ENCODE data around the gene RAI1.

Gene RAI1

DNA sequence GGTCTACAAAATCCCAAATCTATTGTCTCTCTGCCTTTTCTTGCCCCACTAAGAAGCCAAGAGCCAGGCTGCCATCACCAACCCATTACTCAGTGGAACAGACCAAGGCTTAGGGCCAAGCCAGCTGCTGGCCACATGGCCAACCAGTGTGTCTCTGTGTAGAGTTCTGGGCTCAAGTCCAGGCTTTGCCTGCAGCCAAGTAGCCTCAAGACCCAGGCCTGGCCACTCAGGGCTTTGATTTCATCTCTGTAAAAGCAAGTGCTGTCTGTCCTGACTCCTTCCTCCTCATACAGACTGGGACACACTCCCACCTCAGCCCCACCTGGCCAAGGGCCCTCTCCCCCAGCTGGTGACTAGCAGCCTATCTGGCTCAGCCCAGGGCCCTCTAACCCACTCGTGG lies 140.9 kb downstream of the RAI1 start:
- Histone ChIP-seq H3K79me2 (peaks cover 9% of the 10 kb centered on the region), H3K4me3 (ENCODE audit: low read depth, low read length) (peak overlapping the region; percentile 21), H3K9me3 (ENCODE audit: control insufficient read depth, low read length) (no peaks in the 10 kb centered on the region), H3K4me2 (ENCODE audit: low read length) (peak overlapping the region; percentile 64), H3K4me1 (peaks cover 39% of the 10 kb centered on the region), H3K36me3 (ENCODE audit: control insufficient read depth, insufficient read depth, low read length) (no peaks in the 10 kb centered on the region), H3K27me3 (ENCODE audit: control insufficient read depth, insufficient read depth, low read length) (no peaks in the 10 kb centered on the region), H2AFZ (no peak overlapping the region), H3K27ac (no peak overlapping the region), H3K9ac (no peak overlapping the region)
- TF ChIP-seq, protein P1, sequence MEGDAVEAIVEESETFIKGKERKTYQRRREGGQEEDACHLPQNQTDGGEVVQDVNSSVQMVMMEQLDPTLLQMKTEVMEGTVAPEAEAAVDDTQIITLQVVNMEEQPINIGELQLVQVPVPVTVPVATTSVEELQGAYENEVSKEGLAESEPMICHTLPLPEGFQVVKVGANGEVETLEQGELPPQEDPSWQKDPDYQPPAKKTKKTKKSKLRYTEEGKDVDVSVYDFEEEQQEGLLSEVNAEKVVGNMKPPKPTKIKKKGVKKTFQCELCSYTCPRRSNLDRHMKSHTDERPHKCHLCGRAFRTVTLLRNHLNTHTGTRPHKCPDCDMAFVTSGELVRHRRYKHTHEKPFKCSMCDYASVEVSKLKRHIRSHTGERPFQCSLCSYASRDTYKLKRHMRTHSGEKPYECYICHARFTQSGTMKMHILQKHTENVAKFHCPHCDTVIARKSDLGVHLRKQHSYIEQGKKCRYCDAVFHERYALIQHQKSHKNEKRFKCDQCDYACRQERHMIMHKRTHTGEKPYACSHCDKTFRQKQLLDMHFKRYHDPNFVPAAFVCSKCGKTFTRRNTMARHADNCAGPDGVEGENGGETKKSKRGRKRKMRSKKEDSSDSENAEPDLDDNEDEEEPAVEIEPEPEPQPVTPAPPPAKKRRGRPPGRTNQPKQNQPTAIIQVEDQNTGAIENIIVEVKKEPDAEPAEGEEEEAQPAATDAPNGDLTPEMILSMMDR (IDR thresholded peaks at IDR 0.05): no peak

DNA sequence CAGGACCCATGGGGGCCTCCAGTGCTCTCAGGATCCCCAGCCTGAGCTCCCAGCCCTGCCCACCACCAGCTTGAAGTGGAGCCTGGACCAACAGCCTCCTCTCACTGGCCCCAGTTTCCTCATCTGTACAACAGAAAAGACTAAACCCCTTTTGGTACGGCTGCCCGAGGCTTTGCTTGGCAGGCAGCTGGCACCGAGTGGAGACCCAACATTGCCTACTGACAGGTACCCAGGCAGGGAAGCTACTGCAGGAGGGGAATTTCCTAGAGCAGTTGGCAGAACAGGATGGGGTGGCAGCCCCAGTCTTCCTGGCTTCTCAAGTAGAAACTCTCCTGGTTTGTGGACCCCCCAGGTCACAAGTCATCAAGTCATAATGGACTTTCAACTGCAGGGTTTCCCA lies 141.4 kb downstream of the RAI1 start:
- H3K4me2 ChIP-seq (ENCODE audit: low read length): peak overlapping the region; percentile 64
- H3K79me2 ChIP-seq: peaks cover 9% of the 10 kb centered on the region
- TF ChIP-seq, protein P1 (IDR thresholded peaks at IDR 0.05): no peak
- no peaks in the 10 kb centered on the region for H3K36me3 ChIP-seq (ENCODE audit: control insufficient read depth, insufficient read depth, low read length)
- H3K27me3 ChIP-seq (ENCODE audit: control insufficient read depth, insufficient read depth, low read length): no peaks in the 10 kb centered on the region
- H3K9me3 ChIP-seq (ENCODE audit: control insufficient read depth, low read length): no peaks in the 10 kb centered on the region
- peaks cover 39% of the 10 kb centered on the region for H3K4me1 ChIP-seq
- peak overlapping the region; percentile 21 for H3K4me3 ChIP-seq (ENCODE audit: low read depth, low read length)
- peak overlapping the region; percentile 6 for H3K9ac ChIP-seq
- H3K27ac ChIP-seq: no peak overlapping the region
- no peak overlapping the region for H2AFZ ChIP-seq

- Histone ChIP-seq H3K27me3 (ENCODE audit: control insufficient read depth, insufficient read depth, low read length) (no peaks in the 10 kb centered on the region), H2AFZ (peak overlapping the region; percentile 9), H3K27ac (peak overlapping the region; percentile 58), H3K4me2 (ENCODE audit: low read length) (peak overlapping the region; percentile 79), H3K9me3 (ENCODE audit: control insufficient read depth, low read length) (no peaks in the 10 kb centered on the region), H3K4me1 (peaks cover 39% of the 10 kb centered on the region), H3K4me3 (ENCODE audit: low read depth, low read length) (peak overlapping the region; percentile 46), H3K79me2 (peaks cover 9% of the 10 kb centered on the region), H3K36me3 (ENCODE audit: control insufficient read depth, insufficient read depth, low read length) (no peaks in the 10 kb centered on the region), H3K9ac (no peak overlapping the region)
- TF ChIP-seq, protein P1 (IDR thresholded peaks at IDR 0.05): no peak
These were observed 142.3 kb downstream of the RAI1 start for GRCh38 chr17:17823433-17824118.

DNA sequence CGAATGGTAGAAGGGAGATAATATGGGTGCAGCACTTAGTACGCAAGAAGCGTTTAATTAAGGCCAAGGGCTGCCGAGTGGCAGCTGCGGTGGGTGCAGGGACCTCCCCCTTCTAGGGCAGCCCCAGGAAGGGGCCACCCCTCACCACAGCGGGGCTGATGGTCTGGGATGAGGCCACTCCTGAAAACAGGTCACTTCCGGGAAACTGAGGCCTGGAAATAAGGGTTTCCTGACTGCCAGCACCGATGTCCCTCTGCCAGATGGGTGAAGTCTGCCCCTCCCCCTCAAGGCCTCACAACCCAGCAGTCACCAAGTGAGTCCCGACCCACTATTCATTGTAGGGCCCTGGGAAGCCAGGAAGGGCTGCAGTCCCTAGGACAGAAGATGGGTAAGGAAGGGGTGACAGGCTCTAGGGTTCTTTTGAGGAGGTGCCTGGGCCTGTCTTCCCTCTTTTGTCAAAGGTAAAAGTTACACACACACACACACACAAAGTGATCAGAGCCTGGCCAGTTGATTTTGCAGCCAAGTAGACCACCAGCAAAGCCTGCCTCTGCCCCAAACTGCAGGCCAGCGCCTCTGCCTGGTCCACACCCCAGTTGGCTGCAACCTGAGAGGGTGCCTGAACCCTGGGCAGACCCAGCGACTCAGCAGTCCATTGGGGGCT lies 143.0 kb downstream of the RAI1 start:
- Histone ChIP-seq H3K4me3 (ENCODE audit: low read depth, low read length) (peak overlapping the region; percentile 46), H3K9me3 (ENCODE audit: control insufficient read depth, low read length) (no peaks in the 10 kb centered on the region), H3K4me1 (peaks cover 39% of the 10 kb centered on the region), H3K27ac (peak overlapping the region; percentile 58), H3K79me2 (peaks cover 9% of the 10 kb centered on the region), H2AFZ (peak overlapping the region; percentile 19), H3K27me3 (ENCODE audit: control insufficient read depth, insufficient read depth, low read length) (no peaks in the 10 kb centered on the region), H3K9ac (no peak overlapping the region), H3K4me2 (ENCODE audit: low read length) (peak overlapping the region; percentile 79), H3K36me3 (ENCODE audit: control insufficient read depth, insufficient read depth, low read length) (no peaks in the 10 kb centered on the region)
- TF ChIP-seq, protein P1 (IDR thresholded peaks at IDR 0.05): no peak
